Panc1 (cell line): ENCODE measurements around the gene B4GALNT1. TPM values are rescaled to one million over a fixed set of nuclear protein-coding genes. Genes with fewer than 3 reads are reported as not detected.

Experiments used
- ATAC-seq: fragments of 200-7000 bp; cut with Tn5 transposase; 2 replicates; pipeline ENCODE4 v1.9.1; 2020; ENCODE audit warnings: mild to moderate bottlenecking, moderate library complexity
- BruUV-seq: library from RNA; stranded (reverse); fragments of 400-500 nt; replicated peaks from 2 replicates; lab custom pipeline; 2021; lab: Mats Ljungman, UMichigan
- CTCF ChIA-PET: fragments of 300-600 bp; sonication (Branson Sonifier 250); formaldehyde crosslinking; loops from one replicate; lab custom pipeline; 2022; ENCODE audit warnings: antibody characterized with exemption; lab: Charles Lee
- POLR2A ChIA-PET: fragments of 300-600 bp; sonication (Branson Sonifier 250); formaldehyde crosslinking; loops from one replicate; lab custom pipeline; 2022; ENCODE audit warnings: antibody characterized with exemption; lab: Charles Lee
- DNase-seq: peaks from one replicate; pipeline ENCODE4 v3.0.0-alpha.2; 2010; ENCODE audit warnings: low read depth, low spot score
- H3K27ac ChIP-seq: 2 replicates; pipeline ENCODE4 v1.5.1; 2011; ENCODE audit warnings: mild to moderate bottlenecking, low read length, inconsistent platforms
- H3K27me3 ChIP-seq: fragments of 200-500 bp; sonication (Bioruptor generic); 2 replicates; pipeline ENCODE4 v1.6.0; 2014; ENCODE audit warnings: low read length, inconsistent platforms; ENCODE audit not compliant: control insufficient read depth, insufficient read depth
- H3K36me3 ChIP-seq: fragments of 200-500 bp; sonication (Bioruptor generic); 2 replicates; pipeline ENCODE4 v1.5.1; 2014; ENCODE audit warnings: inconsistent platforms, mild to moderate bottlenecking, low read length, moderate library complexity; ENCODE audit not compliant: control insufficient read depth, insufficient read depth
- H3K4me1 ChIP-seq: 2 replicates; pipeline ENCODE4 v1.5.1; 2011; ENCODE audit warnings: inconsistent platforms, mild to moderate bottlenecking, low read length, moderate library complexity; ENCODE audit not compliant: control insufficient read depth, insufficient read depth
- H3K4me3 ChIP-seq, 2 experiments: 2 replicates each; pipeline ENCODE4 v1.5.1; 2011 to 2012; ENCODE audit warnings: low read depth in 2 of 2, low read length in 2 of 2, mild to moderate bottlenecking in 2 of 2, inconsistent platforms in 1 of 2, moderate library complexity in 1 of 2
- H3K9me3 ChIP-seq: fragments of 200-500 bp; sonication (Bioruptor generic); 2 replicates; pipeline ENCODE4 v1.5.1; 2014; ENCODE audit warnings: low read depth, mild to moderate bottlenecking, inconsistent platforms, low read length, moderate library complexity; ENCODE audit not compliant: control insufficient read depth, insufficient read depth
- CTCF ChIP-seq: fragments of 450-650 bp; IDR thresholded peaks from 2 replicates; pipeline ENCODE4 v1.5.1; 2017; ENCODE audit warnings: mild to moderate bottlenecking
- POLR2AphosphoS5 ChIP-seq: IDR thresholded peaks from 2 replicates; pipeline ENCODE4 v1.6.1; 2012; ENCODE audit warnings: mild to moderate bottlenecking, low read depth, low read length, moderate library complexity
- REST ChIP-seq, 2 experiments: IDR thresholded peaks; 2 replicates each; pipeline ENCODE4 v1.6.1; 2011 to 2012; ENCODE audit warnings: low read depth in 2 of 2, control low read depth in 1 of 2, low read length in 1 of 2, mild to moderate bottlenecking in 1 of 2, moderate library complexity in 1 of 2; ENCODE audit not compliant: insufficient read depth in 1 of 2
- SIN3A ChIP-seq: IDR thresholded peaks from 2 replicates; pipeline ENCODE4 v1.6.1; 2012; ENCODE audit warnings: low read depth, mild to moderate bottlenecking, low read length, moderate library complexity, borderline replicate concordance; ENCODE audit not compliant: insufficient read depth
- TCF7L2 ChIP-seq: IDR thresholded peaks from 2 replicates; pipeline ENCODE4 v1.6.1; 2011; ENCODE audit warnings: mild to moderate bottlenecking, low read depth, low read length, inconsistent platforms
- in situ Hi-C: cut with HindIII; loops from 2 replicates; pipeline ENCODE4 v1.10.0; 2016; ENCODE audit warnings: low sequenced_read_pairs, low pct_unique_long_range_greater_than_20kb
- intact Hi-C: fragments of 100-400 bp; cut with micrococcal nuclease; formaldehyde crosslinking; loops from one replicate; pipeline ENCODE4 v1.10.0; 2022; ENCODE audit not compliant: unreplicated experiment
- total RNA-seq: library from RNA; stranded (reverse); gene quantifications from one replicate; pipeline ENCODE4 v1.2.1, GENCODE V29; 2021; ENCODE audit not compliant: unreplicated experiment

Gene B4GALNT1
- total RNA-seq, 1 experiment from 2014 or later, result 48.6 TPM

GRCh38 chr12:57602544-57602943 lies 30.5 kb downstream of the B4GALNT1 start:
- no TSS peak for BruUV-seq
- no peaks in the 10 kb centered on the region for H3K9me3 ChIP-seq

GRCh38 chr12:57600395-57600794 lies 32.6 kb downstream of the B4GALNT1 start:
- TF ChIP-seq CTCF, result no peak
- TF ChIP-seq POLR2AphosphoS5, result no peak
- TF ChIP-seq REST (IDR thresholded peaks at IDR 0.05; ENCODE audit: insufficient read depth in 1 of 2, low read depth in 2 of 2, low read length in 1 of 2), result no peak
- TF ChIP-seq SIN3A, result no peak
- TF ChIP-seq TCF7L2, result no peak
- Histone ChIP-seq H3K4me1 (peaks cover 10% of the 10 kb centered on the region), H3K27me3 (no peaks in the 10 kb centered on the region), H3K9me3 (no peaks in the 10 kb centered on the region), H3K36me3 (0 out of 2 replicates have a peak, but pooled peaks cover 3% of the 10 kb centered on the region), H3K4me3 (no peak overlapping the region), H3K27ac (no peak overlapping the region)
- ChIA-PET POLR2A (no interaction called here), CTCF (no interaction called here)
- ATAC-seq, result no peak
- BruUV-seq, result no TSS peak
- intact Hi-C loops (no loop called here), in situ Hi-C loops (no loop called here)
- no peak for DNase-seq

More at GRCh38 chr12:57602544-57602943, 30.5 kb downstream of the B4GALNT1 start:
- H3K36me3 ChIP-seq, result 0 out of 2 replicates have a peak, but pooled peaks cover 3% of the 10 kb centered on the region
- ATAC-seq (no peak), DNase-seq (no peak)
- no peaks in the 10 kb centered on the region for H3K27me3 ChIP-seq
- CTCF ChIA-PET, result no interaction called here
- TF ChIP-seq POLR2AphosphoS5 (no peak), TCF7L2 (no peak), SIN3A (no peak), CTCF (no peak), REST (IDR thresholded peaks at IDR 0.05; ENCODE audit: insufficient read depth in 1 of 2, low read depth in 2 of 2, low read length in 1 of 2) (no peak)
- peaks cover 14% of the 10 kb centered on the region for H3K4me1 ChIP-seq
- in situ Hi-C loops (no loop called here), intact Hi-C loops (no loop called here)
- H3K27ac ChIP-seq, result no peak overlapping the region
- POLR2A ChIA-PET, result no interaction called here
- H3K4me3 ChIP-seq, result no peak overlapping the region
